Activated CD4-positive, CD25-positive, alpha-beta regulatory T cell (primary cell): ENCODE measurements around the gene MBLAC2.
A peak's percentile ranks its signal among the peaks of the same experiment; 100 is the strongest.

Experiments used
- DNase-seq, 4 experiments: peaks; one replicate each; lab custom pipeline; 2025; lab: John Stamatoyannopoulos, UW

MBLAC2 gene

GRCh38 chr5:90461288-90461687 lies 13.3 kb downstream of the MBLAC2 start:
- no peak for DNase-seq

- DNase-seq = no peak
Measured at GRCh38 chr5:90446961-90447360, 27.6 kb downstream of the MBLAC2 start.

GRCh38 chr5:90440644-90441043 lies 33.9 kb downstream of the MBLAC2 start:
- no peak for DNase-seq

GRCh38 chr5:90438100-90438499 lies 36.5 kb downstream of the MBLAC2 start:
- no peak for DNase-seq

- DNase-seq = no peak
Measured at GRCh38 chr5:90437663-90438062, 36.9 kb downstream of the MBLAC2 start.

GRCh38 chr5:90434116-90434714 lies 40.4 kb downstream of the MBLAC2 start:
- DNase-seq = peak in 3 of 4 experiments; percentile 3 to 6 (median 6)

DNA sequence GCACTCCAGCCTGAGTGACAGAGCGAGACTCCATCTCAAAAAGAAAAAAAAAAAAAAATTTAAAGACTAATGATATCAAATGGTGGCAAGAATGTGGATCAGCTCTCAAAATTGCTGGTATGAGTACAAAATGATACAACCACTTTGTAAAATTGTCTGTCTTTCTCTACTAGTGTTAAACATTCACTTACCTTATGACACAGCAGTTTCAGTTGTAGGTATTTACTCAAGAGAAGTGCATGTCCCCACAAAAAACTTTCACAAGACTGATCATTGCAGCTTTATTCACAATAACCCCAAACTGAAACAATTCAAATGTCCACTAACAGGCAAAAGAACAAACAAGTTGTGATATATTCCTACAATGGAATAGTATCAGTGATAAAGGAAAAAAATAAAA lies 50.3 kb downstream of the MBLAC2 start:
- no peak for DNase-seq

DNA sequence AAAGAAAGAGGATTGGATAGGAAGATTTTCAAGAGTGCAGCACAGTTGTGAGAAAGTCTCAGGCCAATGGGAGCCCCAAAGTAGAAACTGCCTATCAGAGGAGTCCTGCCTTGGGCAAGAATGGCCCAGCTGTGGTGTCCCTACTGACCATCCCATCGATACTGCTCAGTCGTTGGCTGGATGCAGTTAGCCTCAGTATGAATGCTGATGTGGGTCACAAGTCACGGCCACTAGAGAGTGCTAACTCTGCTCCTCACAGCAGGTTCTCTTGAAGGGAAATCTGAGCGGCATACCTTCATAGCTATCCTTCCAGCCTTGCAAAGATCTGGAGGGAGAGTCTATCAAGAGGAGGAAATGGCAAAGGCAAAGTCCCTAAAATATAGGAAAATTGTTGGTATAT lies 53.4 kb downstream of the MBLAC2 start:
- no peak for DNase-seq

DNA sequence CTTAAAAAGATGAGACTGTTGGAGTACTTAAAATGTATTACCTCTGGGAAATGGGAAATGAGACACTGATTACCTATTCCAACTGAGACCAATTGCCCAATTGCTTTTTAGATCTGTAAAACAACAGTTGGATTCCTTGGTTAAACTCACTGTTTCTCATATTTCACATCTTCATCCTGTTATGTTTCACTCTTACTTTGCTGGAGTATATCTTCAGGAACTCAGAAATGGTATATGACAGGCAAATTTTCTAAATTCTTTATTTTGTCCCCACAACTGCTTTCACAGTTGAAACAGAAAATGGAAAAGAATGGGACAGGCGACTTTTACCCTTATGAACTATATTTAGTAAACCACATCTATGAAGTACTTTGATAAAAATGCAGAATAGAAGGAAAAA lies 56.4 kb downstream of the MBLAC2 start:
- no peak for DNase-seq

- DNase-seq = no peak
Measured at GRCh38 chr5:90410178-90410762, 64.3 kb downstream of the MBLAC2 start.

DNA sequence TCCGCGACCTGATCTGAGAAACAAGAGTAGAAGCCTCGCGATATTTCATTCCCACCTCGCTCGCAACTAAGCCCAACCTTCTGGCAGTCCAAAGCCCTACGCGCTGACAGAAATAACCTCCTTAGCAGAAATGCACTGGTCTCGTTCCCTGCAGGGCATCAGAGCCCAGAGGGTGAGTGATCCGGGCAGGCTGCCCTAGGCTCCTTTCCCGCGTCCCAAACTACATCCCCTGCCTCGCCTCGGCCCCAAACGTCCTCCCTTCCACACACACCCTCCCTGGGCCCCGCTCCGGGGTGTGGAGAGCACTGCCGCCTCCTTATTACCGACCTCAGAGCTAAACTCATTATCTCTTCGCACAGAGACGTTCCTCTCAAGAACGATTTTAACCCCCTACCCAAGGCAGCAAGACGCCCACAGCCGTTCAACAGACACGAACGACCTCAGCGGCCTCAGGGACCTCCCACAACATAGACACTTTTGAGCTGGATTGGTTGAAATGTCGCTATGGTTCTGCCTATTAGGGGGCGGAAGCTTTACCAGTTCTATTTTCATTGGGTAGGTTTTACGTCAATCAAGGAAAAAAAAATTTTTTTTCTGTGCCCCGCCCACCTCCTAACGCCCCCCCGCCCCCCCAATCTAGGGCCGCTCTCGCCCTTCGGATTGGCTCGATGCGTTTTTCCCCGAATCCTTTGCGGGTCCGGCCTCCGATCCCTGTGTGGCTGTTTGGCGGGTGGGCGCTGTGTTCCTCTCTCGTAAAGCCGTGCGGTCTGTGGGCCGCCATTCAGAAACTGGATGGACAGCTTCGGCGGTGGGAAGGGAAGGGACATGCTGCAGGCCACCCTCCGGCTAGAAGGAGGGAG lies 65.0 kb downstream of the MBLAC2 start, which contains the start of gene CETN3:
TSS of gene CETN3 (minus strand) at position 439 of the 860 bp plus-strand sequence. CDS start at position 344, 95 bp downstream.
- DNase-seq = peak; percentile 73 to 80 (median 74)

DNA sequence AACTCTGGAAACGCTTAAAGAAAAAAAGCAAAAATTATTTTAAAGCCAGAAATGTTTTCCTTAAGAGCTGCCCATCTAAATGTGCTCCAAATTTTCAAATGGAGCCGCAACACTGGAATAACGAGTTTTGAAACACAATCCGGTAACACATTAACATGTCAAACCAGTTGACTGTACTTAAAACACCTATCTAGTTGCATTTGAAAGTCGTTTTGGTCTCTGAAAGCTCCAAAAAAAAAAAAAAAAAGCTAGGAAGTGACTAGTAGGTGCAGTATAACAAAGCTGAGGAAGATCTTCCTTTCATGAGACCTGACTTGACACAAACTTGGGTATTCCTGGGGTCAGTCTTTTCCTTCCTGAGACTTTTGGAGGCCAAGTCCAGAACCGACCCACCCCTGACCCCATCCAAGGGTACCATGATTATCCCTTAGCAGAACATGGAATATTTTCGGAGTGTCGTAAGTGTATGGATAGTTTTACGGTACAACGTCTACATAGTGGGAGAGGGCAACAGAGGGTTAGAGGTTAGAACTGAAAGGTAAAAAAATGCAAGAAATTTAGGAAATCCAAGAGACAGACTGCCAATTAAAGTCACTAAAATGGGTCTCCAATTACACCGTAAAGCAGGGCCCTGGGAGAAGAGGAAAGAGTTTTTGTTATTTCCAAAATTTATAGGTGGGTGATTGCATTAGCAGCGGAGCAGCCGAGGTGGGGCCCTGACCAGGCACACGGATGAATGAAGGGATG lies 65.8 kb downstream of the MBLAC2 start:
- DNase-seq = no peak
